ENCODE data around the gene LAMB4.

Gene LAMB4

DNA sequence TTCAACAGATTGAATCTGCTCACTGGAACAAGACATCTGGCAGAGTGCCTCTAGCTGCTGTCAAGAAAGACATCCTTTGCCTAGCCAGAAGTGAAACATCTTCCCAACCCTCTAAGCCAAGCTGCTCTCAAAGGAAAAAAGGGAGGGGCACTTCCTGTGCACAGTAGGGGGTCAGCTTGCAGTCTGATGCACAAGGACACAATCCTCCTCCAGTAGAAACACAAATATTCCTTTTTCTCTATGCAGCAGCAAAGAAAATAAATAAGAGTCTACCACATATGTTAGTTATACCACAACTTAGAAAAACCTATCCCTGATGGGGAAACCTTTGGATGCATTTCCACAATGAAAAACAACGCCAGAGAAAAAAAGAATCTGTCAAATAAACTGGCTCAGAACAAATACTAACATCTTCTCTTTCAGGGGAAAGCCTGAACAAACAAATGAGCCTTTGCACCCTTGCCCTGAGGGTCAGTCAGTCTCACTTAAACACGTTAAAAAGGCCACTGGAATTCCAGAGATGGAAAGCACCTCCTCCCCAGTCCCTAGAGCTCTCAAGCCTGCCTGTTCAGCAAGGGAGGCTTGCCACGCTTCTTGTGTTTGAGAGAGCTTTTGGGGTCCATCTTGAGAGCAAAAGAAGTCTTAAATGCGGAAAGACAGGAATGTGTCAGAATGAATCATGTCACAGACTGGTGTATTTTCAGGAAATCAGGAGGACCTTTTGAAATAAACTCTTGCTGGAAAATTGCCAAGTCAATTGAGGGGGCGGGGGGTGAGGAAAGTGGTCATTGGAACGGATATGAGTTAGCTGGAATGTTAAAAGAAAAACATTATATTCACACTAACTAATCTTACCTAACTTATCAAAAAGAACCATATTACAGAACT lies 134.7 kb downstream of the LAMB4 start:
- peak; percentile 26 for DNase-seq (ENCODE audit: low spot score)

DNA sequence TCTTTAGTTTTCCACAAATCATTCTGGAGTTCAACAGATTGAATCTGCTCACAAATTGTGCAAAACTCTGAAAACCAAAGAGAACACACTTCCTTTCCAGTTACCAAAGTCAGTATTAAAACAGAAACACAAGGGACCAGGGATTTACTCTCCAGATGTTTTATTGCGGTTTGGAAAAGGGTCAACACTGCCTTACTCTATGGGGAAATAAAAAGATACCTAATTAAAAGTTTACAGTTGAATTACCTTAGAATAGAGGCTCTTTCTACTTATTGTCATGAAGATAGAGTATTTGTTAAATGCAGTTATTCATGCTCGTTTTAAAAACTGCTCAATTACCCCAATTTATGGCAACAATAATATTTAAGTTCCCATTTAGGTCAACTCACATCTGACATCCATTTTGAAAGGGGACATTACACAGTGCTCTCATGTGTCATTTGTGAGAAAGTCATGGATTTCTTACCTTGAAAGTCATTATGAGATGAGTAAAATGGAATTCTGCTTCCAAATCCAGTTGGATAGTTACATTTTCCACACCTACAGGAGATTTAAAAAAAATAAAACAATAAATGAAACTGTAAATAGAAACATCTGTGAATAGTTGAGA lies 135.6 kb downstream of the LAMB4 start:
- no peak for DNase-seq (ENCODE audit: low spot score)

DNA sequence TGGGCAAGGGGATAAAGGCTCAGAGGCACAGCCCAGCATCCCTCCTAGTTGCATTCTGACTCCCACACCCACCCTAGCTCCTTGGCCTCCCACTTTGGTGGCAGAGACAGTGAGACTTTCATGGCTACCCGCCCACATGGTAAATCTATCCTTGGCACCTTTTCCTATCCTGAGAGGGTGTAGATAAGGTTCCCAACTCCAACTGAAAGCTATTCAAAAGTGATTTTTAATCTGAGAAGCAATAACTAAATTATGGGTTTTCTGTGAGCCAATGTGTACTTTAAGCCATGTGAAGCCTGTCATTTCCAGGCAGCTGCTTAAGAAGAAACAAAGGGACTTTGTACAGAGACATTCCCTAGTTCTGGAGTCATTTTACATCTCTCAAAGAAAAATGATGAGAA lies 136.3 kb downstream of the LAMB4 start:
- no peak for DNase-seq (ENCODE audit: low spot score)

DNA sequence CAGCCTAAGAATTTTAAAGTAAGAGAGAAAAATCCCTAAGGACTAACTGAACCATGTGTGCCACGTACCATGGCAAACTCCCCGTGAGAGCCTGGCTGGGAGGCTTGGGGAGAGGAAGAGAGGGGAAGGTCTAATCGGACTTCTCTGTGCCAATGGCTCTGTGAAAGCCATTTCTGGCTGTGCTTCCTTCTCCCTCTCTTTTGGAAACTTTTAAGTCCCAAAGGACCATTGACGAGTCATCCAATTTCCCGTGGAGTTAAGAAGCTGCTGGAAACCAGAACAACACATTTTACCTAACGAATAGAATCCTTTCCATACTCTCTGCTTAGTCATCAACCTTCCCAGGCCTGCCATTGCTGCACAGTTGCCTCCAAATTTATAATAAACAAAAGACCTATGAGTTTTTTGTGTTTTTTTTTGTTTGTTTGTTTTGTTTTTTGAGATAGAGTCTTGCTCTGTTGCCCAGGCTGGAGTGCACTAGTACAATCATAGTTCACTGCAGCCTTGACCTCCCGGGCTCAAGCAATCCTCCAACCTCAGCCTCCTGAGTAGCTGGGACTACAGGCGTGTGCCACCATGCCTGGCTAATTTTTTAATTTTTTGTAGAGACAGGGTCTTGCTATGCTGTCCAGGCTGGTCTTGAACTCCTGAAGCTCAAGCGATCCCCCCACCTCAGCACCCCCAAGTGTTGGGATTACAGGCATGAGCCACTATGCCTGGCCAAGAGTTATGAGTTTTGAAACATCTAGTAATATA lies 140.4 kb downstream of the LAMB4 start:
- no peak for DNase-seq (ENCODE audit: low spot score)

DNA sequence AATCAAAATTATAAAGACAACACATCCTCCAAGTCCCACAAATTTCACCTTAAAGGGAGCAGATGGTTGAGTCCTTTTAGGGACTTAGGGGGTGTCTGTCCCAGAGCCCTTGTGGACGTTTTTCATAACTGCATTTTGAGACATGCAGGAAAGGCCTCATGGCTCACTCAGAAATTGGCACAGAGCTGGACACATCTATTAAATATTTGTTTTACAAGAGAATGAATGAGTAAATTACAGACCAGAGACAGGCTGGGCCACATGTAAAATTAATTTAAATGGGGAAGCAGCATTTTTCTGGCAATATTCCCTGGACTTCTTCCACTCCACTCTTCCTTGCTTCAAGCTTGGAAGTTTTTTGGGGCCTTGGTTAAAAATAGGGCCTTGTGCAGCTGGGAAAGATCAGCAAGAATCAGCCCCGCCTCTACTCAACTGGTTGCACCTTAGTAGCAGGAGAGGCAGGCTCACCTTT lies 147.2 kb downstream of the LAMB4 start:
- no peak for DNase-seq (ENCODE audit: low spot score)

DNA sequence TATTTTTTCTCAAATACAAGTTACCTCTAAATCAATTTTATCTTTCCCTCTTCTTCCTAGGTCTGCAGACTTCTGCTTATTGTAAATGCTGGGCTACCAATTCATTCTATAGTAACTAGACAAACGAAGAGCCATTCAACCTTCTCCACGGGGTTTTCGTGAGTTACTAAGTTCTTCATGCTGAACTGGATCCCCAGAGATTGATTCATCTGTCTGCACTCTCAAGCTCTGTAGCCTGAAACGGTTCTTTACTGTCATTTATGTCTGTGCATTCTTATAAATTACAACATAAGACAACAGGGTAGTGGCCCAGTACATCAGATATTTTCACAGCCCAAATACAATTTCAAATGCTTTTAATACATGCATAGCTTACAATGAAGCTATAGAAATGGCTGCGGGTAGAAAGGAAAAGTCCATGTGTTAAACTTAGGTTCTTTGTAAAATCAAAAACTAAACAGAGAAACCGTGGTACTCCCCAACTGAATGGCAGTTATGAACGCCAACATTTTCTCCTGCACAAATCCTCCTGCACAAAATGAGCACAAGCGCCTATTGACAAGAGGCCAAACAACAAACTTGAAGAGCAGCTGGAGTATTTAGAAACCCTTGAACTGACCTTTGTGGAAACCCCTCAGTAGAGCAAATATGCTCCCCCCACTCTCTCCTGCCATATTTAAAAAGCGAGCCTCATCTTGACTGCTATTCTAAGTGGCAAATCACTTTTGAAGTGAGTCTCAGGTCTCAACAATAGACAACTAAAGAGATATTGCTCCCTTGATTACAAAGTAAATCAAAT lies 147.9 kb downstream of the LAMB4 start:
- no peak for DNase-seq (ENCODE audit: low spot score)

DNA sequence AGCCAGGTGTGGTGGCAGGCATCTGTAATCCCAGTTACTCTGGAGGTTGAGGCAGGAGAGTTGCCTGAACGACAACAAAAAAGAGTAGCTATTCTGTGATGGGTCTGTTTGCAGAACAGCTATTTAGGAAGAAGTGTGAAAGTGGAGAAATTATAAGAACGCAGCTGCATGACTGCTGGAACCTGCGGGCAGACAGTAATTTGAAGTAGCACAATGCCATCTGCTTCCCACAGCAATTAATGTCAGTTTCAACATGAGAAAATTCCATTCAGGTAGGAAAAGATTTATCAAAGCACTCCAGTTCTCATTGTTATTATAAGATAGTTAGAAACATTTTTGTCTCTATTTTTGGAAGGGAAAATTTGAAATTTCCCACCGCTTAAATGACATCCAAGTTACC lies 148.7 kb downstream of the LAMB4 start:
- no peak for DNase-seq (ENCODE audit: low spot score)

DNA sequence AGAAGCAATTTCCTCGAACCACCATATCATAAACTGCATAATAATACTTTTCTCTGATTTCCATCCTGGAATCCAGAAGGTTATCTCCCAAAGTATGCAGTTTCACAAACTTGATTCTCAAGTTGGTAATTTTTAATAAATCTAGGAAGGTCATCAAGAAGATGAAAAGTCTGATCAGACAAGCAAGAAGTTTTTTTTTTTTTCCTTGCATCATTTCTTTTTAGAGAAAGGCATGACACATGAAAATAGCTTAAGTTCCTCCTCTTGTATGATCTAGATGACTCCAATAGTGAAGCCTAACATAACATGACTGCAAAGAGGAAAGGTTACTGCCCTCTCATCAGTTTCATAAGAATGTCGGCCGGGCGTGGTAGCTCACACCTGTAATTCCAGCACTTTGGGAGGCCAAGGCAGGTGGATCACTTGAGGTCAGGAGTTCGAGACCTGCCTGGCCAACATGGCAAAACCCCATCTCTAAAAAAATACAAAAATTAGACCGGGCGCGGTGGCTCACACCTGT lies 149.4 kb downstream of the LAMB4 start:
- no peak for DNase-seq (ENCODE audit: low spot score)

DNA sequence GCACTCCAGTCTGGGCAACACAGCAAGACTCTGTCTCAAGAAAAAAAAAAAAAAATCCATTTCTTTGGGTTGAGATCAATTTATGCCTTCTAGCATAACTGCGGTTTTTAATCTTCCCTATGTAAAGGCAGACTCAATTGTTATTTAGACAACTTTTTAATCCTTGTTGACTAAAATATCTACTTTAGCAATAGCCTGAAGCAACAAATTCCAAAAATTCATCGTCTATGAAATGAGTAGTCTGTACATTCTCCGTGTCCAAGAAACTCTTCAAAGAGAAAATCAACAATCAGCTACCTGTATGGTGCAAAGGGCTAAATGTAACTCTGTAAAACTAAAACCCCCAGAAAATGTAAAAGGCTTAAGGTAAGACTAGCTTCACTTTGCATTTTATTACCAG lies 150.0 kb downstream of the LAMB4 start:
- DNase-seq (ENCODE audit: low spot score) = no peak

DNA sequence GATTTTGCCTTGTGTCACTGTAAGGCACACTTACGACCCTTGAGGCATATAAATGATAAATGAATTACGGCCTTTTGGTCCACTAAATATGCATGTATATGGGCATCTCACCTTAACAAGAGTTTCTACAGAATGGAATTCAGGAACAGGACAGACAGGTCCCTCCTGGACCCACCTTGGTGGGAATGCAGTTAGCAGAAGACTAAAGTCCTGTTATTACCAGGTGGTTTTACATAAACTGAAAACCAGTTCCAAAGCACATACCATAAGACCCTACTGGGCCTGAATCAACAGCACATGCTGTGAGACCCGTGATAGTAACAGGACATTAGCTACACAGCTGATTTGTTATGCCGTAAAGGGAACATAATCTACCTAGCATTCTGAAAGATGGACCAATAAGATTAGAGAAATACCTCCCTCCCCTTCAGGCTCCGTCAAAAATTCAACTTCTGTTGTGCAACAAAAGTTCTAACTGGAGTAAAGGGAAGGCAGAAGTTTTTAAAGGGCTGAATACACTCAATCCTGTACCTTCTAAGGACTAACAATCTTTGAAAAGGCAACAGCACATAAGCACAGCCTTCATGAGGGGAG lies 151.2 kb downstream of the LAMB4 start:
- no peak for DNase-seq (ENCODE audit: low spot score)

DNA sequence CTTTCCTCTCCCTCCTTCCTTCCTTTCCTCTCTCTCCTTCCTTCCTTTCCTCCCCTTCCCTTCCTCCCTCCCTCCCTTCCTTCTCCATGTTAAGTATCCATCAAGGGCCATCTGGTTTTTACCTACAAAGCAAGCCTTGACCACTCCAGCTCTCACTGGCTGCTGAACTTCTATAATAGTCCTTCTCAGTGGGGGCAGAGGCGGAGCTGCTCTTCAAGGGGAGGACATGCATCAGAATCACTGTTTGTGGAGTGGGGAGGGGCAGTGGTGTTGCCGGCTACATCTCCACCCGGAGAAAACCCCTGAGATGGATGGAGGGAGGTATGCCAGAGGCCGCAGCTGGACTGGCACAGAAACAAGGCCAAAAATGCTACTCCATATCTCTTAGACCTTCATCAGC lies 153.1 kb downstream of the LAMB4 start:
- DNase-seq (ENCODE audit: low spot score) = no peak

DNA sequence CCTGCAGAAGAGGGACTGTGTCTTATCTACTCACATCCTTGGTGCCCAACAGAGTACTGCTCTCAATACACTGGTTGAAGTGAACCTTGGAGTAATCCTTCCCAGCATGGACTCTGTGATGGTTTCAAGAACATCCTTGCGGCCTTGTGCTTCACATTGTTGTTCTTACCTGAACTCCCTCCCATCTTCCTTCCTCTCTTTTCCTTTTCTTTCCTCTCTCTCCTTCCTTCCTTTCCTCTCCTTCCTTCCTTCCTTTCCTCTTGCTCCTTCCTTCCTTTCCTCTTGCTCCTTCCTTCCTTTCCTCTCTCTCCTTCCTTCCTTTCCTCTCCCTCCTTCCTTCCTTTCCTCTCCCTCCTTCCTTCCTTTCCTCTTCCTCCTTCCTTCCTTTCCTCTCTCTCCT lies 153.5 kb downstream of the LAMB4 start:
- DNase-seq (ENCODE audit: low spot score) = no peak

DNA sequence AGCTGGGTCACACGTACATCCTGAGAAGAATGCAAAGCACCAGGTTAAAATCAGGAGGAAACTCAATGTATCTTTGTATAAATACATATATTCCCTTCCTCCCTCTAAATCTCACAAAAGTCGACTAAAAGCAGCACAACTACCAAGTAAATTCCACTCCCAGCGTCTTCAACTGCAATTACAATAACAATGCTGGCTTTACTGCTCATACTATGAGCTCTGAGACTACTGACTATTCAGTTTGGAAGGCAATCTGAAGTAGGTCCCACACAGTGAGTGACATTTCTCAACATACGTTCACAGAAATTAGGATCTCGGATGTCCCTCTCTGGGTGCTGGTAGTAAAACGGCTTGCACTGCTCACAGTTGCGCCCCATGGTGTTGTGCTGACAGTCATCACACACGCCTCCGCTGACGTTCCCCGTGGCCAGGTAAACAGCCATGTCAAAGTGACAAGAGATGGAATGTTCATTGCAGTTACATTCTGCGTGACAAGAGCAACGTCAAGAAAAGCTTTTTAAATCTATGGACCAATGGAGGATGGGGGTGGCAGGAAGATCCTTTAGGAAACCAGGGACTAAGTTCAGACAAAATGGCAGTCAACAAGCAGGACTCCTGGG lies 154.7 kb downstream of the LAMB4 start:
- DNase-seq (ENCODE audit: low spot score) = no peak

DNA sequence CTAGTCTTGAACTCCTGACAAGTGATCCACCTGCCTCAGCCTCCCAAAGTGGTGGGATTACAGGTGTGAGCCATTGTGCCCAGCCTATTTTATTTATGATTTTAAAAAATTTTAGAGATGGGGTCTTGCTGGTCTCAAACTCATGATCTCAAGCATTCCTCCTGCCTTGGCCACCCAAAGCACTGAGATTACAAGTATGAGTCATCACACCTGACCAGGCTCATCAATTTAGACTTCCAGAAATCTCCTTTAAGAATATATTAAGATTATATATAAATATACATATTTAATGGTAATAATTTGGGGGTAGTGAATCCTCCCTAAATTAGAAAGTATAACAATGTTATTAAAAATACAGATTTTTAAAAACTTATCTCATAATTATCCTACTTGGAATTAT lies 156.3 kb downstream of the LAMB4 start:
- DNase-seq (ENCODE audit: low spot score) = no peak
